Muscle of leg (tissue), 11 donors: ENCODE results near the gene XRCC5. TPM values are rescaled to one million over a fixed set of nuclear protein-coding genes. Genes with fewer than 3 reads are reported as not detected.
A peak's percentile ranks its signal among the peaks of the same experiment; 100 is the strongest.

Experiments
- DNase-seq: peaks from one replicate; pipeline ENCODE4 v3.0.0; 2013
- H3K27ac ChIP-seq: one replicate; pipeline ENCODE4 v1.5.1; 2013; ENCODE audit warnings: mild to moderate bottlenecking, low read length, control low read depth
- H3K27me3 ChIP-seq: one replicate; pipeline ENCODE4 v1.6.1; 2013; ENCODE audit warnings: low read length; ENCODE audit not compliant: control insufficient read depth, insufficient read depth
- H3K36me3 ChIP-seq: one replicate; pipeline ENCODE4 v1.6.1; 2013; ENCODE audit warnings: low read length; ENCODE audit not compliant: control insufficient read depth, insufficient read depth
- H3K4me1 ChIP-seq: one replicate; pipeline ENCODE4 v1.6.1; 2013; ENCODE audit warnings: low read length; ENCODE audit not compliant: control insufficient read depth, insufficient read depth
- H3K4me3 ChIP-seq: one replicate; pipeline ENCODE4 v1.5.1; 2013; ENCODE audit warnings: low read length, control low read depth
- H3K9me3 ChIP-seq: replicated peaks from 2 replicates; pipeline ENCODE4 v1.6.1; 2013; ENCODE audit warnings: low read depth, low read length; ENCODE audit not compliant: control insufficient read depth
- WGBS: methylation state at CpG from one replicate; pipeline ENCODE4 v1.1.5; 2013; ENCODE audit warnings: missing lambda C conversion rate; ENCODE audit not compliant: insufficient coverage; 5-methylcytosine and 5-hydroxymethylcytosine counted together
- polyA plus RNA-seq, 8 donors: library from polyadenylated mRNA; unstranded; fragments of 120-200 nt; gene quantifications; one replicate each; pipeline versions ENCODE4 v1.2.1 to v1.2.3, GENCODE V29; 2013; ENCODE audit warnings: inconsistent platforms in 1 of 8, low replicate concordance in 1 of 8; ENCODE audit not compliant: insufficient read length in 8 of 8, insufficient read depth in 1 of 8
- total RNA-seq: library from RNA; stranded (reverse); fragments of 120-200 nt; gene quantifications from one replicate; pipeline ENCODE4 v1.2.4, GENCODE V29; 2013

XRCC5 gene
- total and polyA plus RNA-seq, 9 donors: 139 to 188 (median 158) TPM

DNA sequence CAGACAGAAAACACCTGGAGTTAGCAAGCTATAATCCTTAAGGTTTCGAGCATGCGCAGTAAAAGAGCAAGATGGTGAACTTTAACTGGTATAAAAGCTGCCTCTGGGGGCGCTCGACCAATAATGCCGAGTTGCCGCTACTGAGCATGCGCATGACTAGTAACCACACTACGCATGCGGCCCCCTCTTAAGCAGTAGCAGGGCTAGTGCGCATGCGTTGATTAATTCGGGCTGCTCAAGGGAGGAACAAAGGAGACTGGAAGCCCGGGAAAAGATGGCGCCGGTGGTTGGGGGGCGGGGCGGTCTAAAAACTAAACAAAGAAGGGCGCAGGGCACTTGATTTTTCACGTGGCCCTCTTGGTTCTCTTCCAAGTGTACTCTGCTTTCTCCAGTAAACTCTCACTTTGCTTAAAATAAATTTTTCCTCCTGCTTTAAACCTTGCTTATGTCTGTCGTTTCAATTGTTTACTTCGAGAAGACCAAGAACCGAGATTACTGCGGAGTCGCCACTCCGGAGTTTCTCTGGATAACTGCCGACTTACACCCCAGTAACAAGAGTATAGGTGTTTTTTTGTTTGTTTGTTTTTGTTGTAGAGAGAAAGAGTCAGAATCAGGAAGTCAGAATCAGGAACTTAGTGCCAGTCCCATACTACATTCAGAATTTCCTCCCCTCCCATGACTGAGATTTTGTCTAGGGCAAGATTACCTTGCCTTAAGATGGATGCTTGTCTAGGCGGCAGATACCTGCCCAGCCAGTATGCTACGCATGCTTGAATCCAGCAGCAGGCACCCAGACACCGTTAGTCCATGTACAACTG, 5.8 kb downstream of the XRCC5 start:
- peak overlapping the region; percentile 90 for H3K27ac ChIP-seq
- H3K36me3 ChIP-seq: peaks cover 55% of the 10 kb centered on the region
- H3K9me3 ChIP-seq: no peaks in the 10 kb centered on the region
- peaks cover 11% of the 10 kb centered on the region for H3K4me1 ChIP-seq
- peak overlapping the region; percentile 59 for H3K4me3 ChIP-seq
- 0% methylated on average over 16 of the region's 29 CpGs for WGBS
- DNase-seq: peak; percentile 100
- H3K27me3 ChIP-seq: no peaks in the 10 kb centered on the region

DNA sequence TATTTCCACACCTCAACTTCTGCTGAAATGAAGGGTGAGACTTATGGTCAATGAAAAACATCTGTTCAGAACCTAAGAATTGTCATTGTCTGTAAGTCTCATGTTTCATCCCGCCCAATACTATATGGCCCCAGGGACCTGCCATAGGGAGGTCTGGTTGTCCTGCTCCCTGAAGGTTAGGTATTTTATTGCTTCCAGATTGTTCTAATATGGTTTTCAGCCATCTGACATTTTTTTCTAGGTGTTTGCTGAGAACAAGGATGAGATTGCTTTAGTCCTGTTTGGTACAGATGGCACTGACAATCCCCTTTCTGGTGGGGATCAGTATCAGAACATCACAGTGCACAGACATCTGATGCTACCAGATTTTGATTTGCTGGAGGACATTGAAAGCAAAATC, 7.3 kb downstream of the XRCC5 start:
- H3K4me1 ChIP-seq: peaks cover 8% of the 10 kb centered on the region

DNA sequence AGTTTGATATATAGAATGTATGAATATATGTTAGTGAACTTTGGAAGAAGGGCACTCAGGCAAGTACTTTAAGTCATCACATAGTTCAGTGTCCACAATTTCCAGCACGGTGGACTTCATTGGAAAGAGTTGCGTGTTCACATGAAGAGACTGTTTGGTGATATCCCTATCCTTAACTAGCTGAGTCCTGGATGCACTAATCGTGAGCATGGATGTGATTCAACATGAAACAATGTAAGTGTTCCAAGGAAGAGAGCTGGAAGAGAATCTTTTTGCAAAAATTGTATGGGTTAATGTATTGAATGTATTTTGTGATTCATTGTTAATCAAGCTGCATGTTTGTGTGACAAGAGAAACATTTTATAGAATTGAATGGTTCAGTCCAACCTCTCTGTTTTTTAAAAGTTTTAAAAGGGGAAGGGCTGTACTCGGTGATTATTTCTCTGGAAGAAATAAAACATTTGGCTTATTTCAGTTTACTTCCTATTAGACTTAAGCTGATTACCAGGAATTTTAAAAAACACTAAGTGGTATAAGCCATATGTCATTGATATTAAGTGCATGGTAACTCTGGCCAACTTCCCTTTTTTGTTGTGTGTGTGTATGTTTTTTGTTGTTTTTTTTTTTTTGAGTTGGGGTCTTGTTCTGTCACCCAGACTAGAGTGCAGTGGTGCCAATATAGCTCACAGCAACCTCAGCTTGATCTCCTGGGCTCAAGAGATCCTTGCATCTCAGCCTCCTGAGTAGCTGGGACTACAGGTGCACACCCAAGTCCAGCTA, 8.6 kb downstream of the XRCC5 start:
- peaks cover 61% of the 10 kb centered on the region for H3K36me3 ChIP-seq
- H3K4me3 ChIP-seq: no peak overlapping the region
- no peaks in the 10 kb centered on the region for H3K27me3 ChIP-seq
- 80% methylated on average over 1 of the region's 4 CpGs for WGBS
- H3K4me1 ChIP-seq: peaks cover 8% of the 10 kb centered on the region
- H3K9me3 ChIP-seq: no peaks in the 10 kb centered on the region
- H3K27ac ChIP-seq: no peak overlapping the region
- no peak for DNase-seq

More for the DNA sequence above, 7.3 kb downstream of the XRCC5 start:
- H3K36me3 ChIP-seq: peaks cover 64% of the 10 kb centered on the region
- no CpG with 5 or more reads among the region's 1 CpG for WGBS
- no peak overlapping the region for H3K27ac ChIP-seq
- no peak overlapping the region for H3K4me3 ChIP-seq
- no peaks in the 10 kb centered on the region for H3K9me3 ChIP-seq
- H3K27me3 ChIP-seq: no peaks in the 10 kb centered on the region
- DNase-seq: no peak

DNA sequence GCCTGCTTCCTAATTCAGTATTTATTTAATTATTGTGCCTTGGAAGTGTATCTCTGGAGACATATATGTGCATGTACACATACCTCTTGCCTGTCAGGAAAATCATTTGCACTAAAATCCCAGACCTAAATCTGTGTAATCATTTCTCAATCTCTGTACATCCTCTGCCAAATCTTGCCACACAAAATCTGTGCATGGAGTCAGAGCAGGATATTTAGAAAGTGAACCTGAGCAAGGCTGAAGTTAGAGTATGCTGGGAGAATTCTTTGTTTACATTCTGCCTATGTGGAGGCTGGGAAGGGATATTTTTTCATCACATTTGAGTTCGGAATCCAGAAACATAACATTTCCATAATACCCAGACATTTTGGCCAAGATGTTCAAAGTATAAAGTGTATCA, 9.3 kb downstream of the XRCC5 start:
- Histone ChIP-seq H3K27me3 (no peaks in the 10 kb centered on the region), H3K4me1 (peaks cover 8% of the 10 kb centered on the region), H3K9me3 (no peaks in the 10 kb centered on the region), H3K36me3 (peaks cover 60% of the 10 kb centered on the region), H3K27ac (no peak overlapping the region), H3K4me3 (no peak overlapping the region)
- DNase-seq: no peak
- no CpG with 5 or more reads among the region's 1 CpG for WGBS

DNA sequence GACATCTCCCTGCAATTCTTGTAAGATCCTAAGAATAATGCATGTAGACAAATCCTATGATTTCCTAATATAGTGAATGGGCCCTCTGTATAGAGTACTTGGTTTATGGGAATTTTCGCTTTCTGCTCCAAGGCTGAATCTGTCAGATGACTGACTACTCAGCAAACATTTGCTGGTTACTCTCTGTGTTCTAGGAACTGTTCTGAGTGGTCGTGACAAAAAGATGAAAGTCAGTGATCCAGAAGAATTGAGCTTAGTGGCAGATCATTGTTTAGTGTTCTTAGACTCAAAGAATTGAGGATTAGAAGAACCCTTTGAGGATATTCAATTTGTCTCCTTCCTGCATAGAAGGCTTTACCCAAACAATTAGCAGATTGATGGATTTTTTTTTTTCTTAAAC, 10.0 kb downstream of the XRCC5 start:
- H3K4me3 ChIP-seq: no peak overlapping the region
- 92% methylated on average over 2 of the region's 2 CpGs for WGBS
- H3K27me3 ChIP-seq: no peaks in the 10 kb centered on the region
- DNase-seq: no peak
- peaks cover 8% of the 10 kb centered on the region for H3K4me1 ChIP-seq
- H3K27ac ChIP-seq: no peak overlapping the region
- H3K9me3 ChIP-seq: no peaks in the 10 kb centered on the region
- peaks cover 61% of the 10 kb centered on the region for H3K36me3 ChIP-seq

DNA sequence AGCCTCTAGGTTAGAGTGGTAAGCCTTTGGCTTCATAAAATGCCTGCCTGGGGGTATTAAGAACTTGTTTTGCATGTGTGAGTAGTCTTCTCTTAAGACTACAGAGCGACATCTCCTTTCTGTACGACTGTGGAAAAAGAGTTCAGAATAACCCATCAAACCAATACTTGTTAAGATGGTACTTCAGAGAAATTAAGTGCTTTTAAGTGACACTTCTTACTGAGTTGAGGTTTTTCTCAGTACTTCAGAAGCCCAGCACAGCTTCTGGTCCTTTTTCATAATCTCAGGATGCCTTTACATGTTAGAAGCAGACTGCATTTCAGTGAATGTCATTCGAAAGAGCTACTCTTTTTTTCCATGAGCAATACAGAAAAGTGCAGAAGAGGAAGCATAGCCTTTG, 10.8 kb downstream of the XRCC5 start:
- no peaks in the 10 kb centered on the region for H3K9me3 ChIP-seq
- H3K27me3 ChIP-seq: no peaks in the 10 kb centered on the region
- no CpG with 5 or more reads among the region's 3 CpGs for WGBS
- DNase-seq: no peak
- H3K4me3 ChIP-seq: no peak overlapping the region
- peaks cover 62% of the 10 kb centered on the region for H3K36me3 ChIP-seq
- H3K27ac ChIP-seq: no peak overlapping the region
- H3K4me1 ChIP-seq: peaks cover 4% of the 10 kb centered on the region

DNA sequence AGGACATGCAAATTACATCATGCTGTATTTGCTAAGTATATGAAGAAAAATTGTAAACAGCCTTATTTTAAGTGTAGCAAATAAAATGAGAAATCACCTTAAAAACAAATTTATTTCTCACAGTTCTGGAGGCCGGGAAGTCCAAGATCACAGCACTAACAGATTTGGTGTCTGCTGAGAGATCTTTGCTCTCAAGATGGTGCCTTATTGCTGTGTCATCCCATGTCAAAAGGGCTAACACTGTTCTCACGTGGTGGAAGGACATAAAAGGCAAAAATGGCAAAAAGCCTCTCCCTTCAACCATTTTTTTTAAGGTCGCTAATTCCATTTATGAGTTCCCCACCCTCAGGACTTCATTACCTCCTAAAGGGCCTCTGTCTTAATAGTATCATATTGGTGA, 12.1 kb downstream of the XRCC5 start:
- H3K9me3 ChIP-seq: no peaks in the 10 kb centered on the region
- no peak overlapping the region for H3K27ac ChIP-seq
- no peaks in the 10 kb centered on the region for H3K27me3 ChIP-seq
- DNase-seq: no peak
- no peak overlapping the region for H3K4me3 ChIP-seq
- 83% methylated on average over 1 of the region's 3 CpGs for WGBS
- no peaks in the 10 kb centered on the region for H3K4me1 ChIP-seq
- H3K36me3 ChIP-seq: peaks cover 69% of the 10 kb centered on the region

DNA sequence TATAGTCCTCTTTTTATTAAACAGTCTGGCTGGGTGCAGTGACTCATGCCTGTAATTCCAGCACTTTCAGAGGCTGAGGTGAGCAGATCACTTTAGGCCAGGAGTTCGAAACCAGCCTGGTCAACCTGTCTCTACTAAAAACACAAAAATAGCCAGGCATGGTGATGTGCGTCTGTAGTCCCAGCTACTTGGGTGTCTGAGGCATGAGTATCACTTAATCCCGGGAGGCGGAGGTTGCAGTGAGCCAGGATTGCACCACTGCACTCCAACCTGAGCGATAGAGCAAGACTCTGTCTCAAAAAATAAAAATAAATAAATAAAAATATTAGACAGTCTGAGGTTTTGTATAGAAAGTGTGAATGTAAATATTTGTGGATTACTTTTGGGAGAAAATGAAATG, 17.8 kb downstream of the XRCC5 start:
- Histone ChIP-seq H3K4me3 (no peak overlapping the region), H3K27ac (no peak overlapping the region), H3K36me3 (peaks cover 52% of the 10 kb centered on the region), H3K9me3 (no peaks in the 10 kb centered on the region), H3K4me1 (no peaks in the 10 kb centered on the region), H3K27me3 (no peaks in the 10 kb centered on the region)
- WGBS: 100% methylated on average over 1 of the region's 5 CpGs
- no peak for DNase-seq

DNA sequence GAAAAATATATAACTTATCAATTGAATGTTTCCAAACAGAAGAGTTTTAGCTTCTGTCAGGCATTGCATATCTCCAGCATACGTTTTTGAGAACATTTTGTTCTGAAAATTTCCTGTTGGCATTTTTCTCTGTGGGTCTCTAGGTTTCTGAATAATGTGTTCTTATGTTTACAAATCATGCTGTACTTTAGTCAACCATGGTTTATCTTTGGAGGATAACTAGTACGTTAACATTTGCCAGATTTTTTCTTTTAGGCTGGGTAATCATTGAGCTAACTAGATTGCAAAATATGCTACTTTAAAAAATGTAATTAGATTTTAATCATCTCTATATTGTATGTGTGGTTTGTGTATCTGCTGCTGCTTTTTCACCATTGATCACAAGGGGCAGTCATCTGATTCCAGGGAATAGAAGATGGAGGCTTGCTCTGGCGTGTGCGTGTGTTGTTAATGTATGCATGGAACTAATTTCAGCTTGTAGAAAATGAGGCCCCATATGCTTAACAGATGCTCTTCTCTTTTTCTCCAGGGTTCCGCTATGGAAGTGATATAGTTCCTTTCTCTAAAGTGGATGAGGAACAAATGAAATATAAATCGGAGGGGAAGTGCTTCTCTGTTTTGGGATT, 21.3 kb downstream of the XRCC5 start:
- Histone ChIP-seq H3K27me3 (no peaks in the 10 kb centered on the region), H3K4me1 (no peaks in the 10 kb centered on the region), H3K4me3 (no peak overlapping the region), H3K9me3 (no peaks in the 10 kb centered on the region), H3K36me3 (peaks cover 55% of the 10 kb centered on the region), H3K27ac (no peak overlapping the region)
- WGBS: 60% methylated on average over 1 of the region's 6 CpGs
- DNase-seq: no peak
